ENCODE data around the gene KRT37.
A peak's percentile ranks its signal among the peaks of the same experiment; 100 is the strongest.

KRT37 gene

GRCh38 chr17:41424111-41424635 lies at the start of gene KRT37:
KRT37 (minus strand) TSS chr17:41424585; CDS start chr17:41424523, 62 bp downstream.
- no peak for DNase-seq

GRCh38 chr17:41468346-41468745 lies 44.0 kb upstream of the KRT37 start:
- no peak for DNase-seq

GRCh38 chr17:41467561-41467960 lies 43.2 kb upstream of the KRT37 start:
- DNase-seq: no peak

GRCh38 chr17:41466988-41467387 lies 42.6 kb upstream of the KRT37 start, which contains the start of gene KRT32:
KRT32 (minus strand) TSS chr17:41467386; CDS start chr17:41467325, 61 bp downstream.
- no peak for DNase-seq

GRCh38 chr17:41464682-41465081 lies 40.3 kb upstream of the KRT37 start:
- DNase-seq: no peak

GRCh38 chr17:41464173-41464572 lies 39.8 kb upstream of the KRT37 start:
- DNase-seq: no peak

GRCh38 chr17:41463746-41464145 lies 39.4 kb upstream of the KRT37 start:
- no peak for DNase-seq

GRCh38 chr17:41462705-41463104 lies 38.3 kb upstream of the KRT37 start:
- DNase-seq: no peak

GRCh38 chr17:41457676-41458075 lies 33.3 kb upstream of the KRT37 start:
- DNase-seq: no peak

GRCh38 chr17:41456204-41456603 lies 31.8 kb upstream of the KRT37 start:
- peak in 1 of 2 experiments; percentile 17 for DNase-seq

GRCh38 chr17:41455236-41455635 lies 30.9 kb upstream of the KRT37 start:
- DNase-seq: no peak

- no peak for DNase-seq
Measured at GRCh38 chr17:41453066-41453465, 28.7 kb upstream of the KRT37 start.

GRCh38 chr17:41452281-41452680 lies 27.9 kb upstream of the KRT37 start:
- no peak for DNase-seq

- no peak for DNase-seq
Measured at GRCh38 chr17:41451154-41451728, 26.9 kb upstream of the KRT37 start.

GRCh38 chr17:41449008-41449407 lies 24.6 kb upstream of the KRT37 start:
- no peak for DNase-seq

GRCh38 chr17:41448506-41448905 lies 24.1 kb upstream of the KRT37 start:
- DNase-seq: no peak

GRCh38 chr17:41446806-41447205 lies 22.4 kb upstream of the KRT37 start:
- no peak for DNase-seq

- no peak for DNase-seq
Measured at GRCh38 chr17:41444640-41445039, 20.3 kb upstream of the KRT37 start.

- DNase-seq: no peak
Measured at GRCh38 chr17:41444186-41444585, 19.8 kb upstream of the KRT37 start.

- peak in 1 of 2 experiments; percentile 36 for DNase-seq
Measured at GRCh38 chr17:41442739-41443138, 18.4 kb upstream of the KRT37 start.

- no peak for DNase-seq
Measured at GRCh38 chr17:41440531-41441033, 16.2 kb upstream of the KRT37 start, which contains the start of gene KRT38. KRT38 (minus strand) TSS chr17:41440983; CDS start chr17:41440921, 62 bp downstream.

GRCh38 chr17:41439375-41439774 lies 15.0 kb upstream of the KRT37 start:
- DNase-seq: no peak

GRCh38 chr17:41437769-41438168 lies 13.4 kb upstream of the KRT37 start:
- no peak for DNase-seq

GRCh38 chr17:41437254-41437653 lies 12.9 kb upstream of the KRT37 start:
- DNase-seq: no peak

GRCh38 chr17:41434415-41434814 lies 10.0 kb upstream of the KRT37 start:
- no peak for DNase-seq

Data from NCI-H526 (cell line).